ENCODE results near the gene HTR3E.
A peak's percentile ranks its signal among the peaks of the same experiment; 100 is the strongest.
"Not testable (repeated sequence)": the region's sequence is repeated elsewhere in the genome, so short reads cannot be mapped to it uniquely, and the experiment has no call there.

Gene HTR3E

GRCh38 chr3:184149123-184149522, 52.3 kb downstream of the HTR3E start:
- H3K4me3 ChIP-seq (ENCODE audit: low read depth, low read length): no peak overlapping the region
- DNase-seq (ENCODE audit: low read depth): no peak

- not testable (repeated sequence) for H3K4me3 ChIP-seq (ENCODE audit: low read depth, low read length); DNase-seq (ENCODE audit: low read depth)
These were observed 52.9 kb downstream of the HTR3E start for GRCh38 chr3:184149770-184150169.

GRCh38 chr3:184154885-184155643, 58.2 kb downstream of the HTR3E start, which contains the start of gene DVL3:
TSS of gene DVL3 (plus strand) at chr3:184155377. CDS start at chr3:184155636, 259 bp downstream.
- DNase-seq (ENCODE audit: low read depth): no peak
- peak within 1 kb of the TSS; percentile 98 for H3K4me3 ChIP-seq (ENCODE audit: low read depth, low read length)

GRCh38 chr3:184155644-184156521, 59.0 kb downstream of the HTR3E start:
- H3K4me3 ChIP-seq (ENCODE audit: low read depth, low read length): peak overlapping the region; percentile 98
- DNase-seq (ENCODE audit: low read depth): no peak

- DNase-seq (ENCODE audit: low read depth): peak; percentile 36
- peak overlapping the region; percentile 98 for H3K4me3 ChIP-seq (ENCODE audit: low read depth, low read length)
These were observed 59.7 kb downstream of the HTR3E start for GRCh38 chr3:184156522-184156955.
